NOMO-1 treated with dmso at 0.1 percent for 144 hours (cell line): ENCODE measurements around the gene DLG2.
"Not testable (repeated sequence)": the region's sequence is repeated elsewhere in the genome, so short reads cannot be mapped to it uniquely, and the experiment has no call there.

ENCODE experiments used
- DNase-seq: peaks from one replicate; lab custom pipeline; 2025; ENCODE audit not compliant: unreplicated experiment; lab: John Stamatoyannopoulos, UW

Gene DLG2

GRCh38 chr11:83773950-83774880 lies 1852.9 kb downstream of the DLG2 start:
- DNase-seq, result no peak

GRCh38 chr11:83768489-83768888 lies 1858.7 kb downstream of the DLG2 start:
- no peak for DNase-seq

GRCh38 chr11:83766932-83767331 lies 1860.2 kb downstream of the DLG2 start:
- DNase-seq, result no peak

- no peak for DNase-seq
Observed at GRCh38 chr11:83764643-83765042, 1862.5 kb downstream of the DLG2 start.

- no peak for DNase-seq
Observed at GRCh38 chr11:83760932-83761331, 1866.2 kb downstream of the DLG2 start.

GRCh38 chr11:83759148-83759547 lies 1868.0 kb downstream of the DLG2 start:
- DNase-seq, result no peak

GRCh38 chr11:83751041-83751440 lies 1876.1 kb downstream of the DLG2 start:
- DNase-seq, result no peak

GRCh38 chr11:83746921-83747585 lies 1880.1 kb downstream of the DLG2 start:
- DNase-seq, result no peak

GRCh38 chr11:83744620-83745192 lies 1882.4 kb downstream of the DLG2 start:
- no peak for DNase-seq

- no peak for DNase-seq
Observed at GRCh38 chr11:83736684-83737083, 1890.5 kb downstream of the DLG2 start.

- DNase-seq, result no peak
Observed at GRCh38 chr11:83734120-83734519, 1893.0 kb downstream of the DLG2 start.

GRCh38 chr11:83731288-83731687 lies 1895.9 kb downstream of the DLG2 start:
- DNase-seq, result not testable (repeated sequence)

GRCh38 chr11:83728281-83728680 lies 1898.9 kb downstream of the DLG2 start:
- no peak for DNase-seq

- no peak for DNase-seq
Observed at GRCh38 chr11:83727251-83727650, 1899.9 kb downstream of the DLG2 start.

GRCh38 chr11:83726316-83726715 lies 1900.8 kb downstream of the DLG2 start:
- no peak for DNase-seq

GRCh38 chr11:83725728-83726127 lies 1901.4 kb downstream of the DLG2 start:
- DNase-seq, result no peak

- DNase-seq, result no peak
Observed at GRCh38 chr11:83725269-83725560, 1901.9 kb downstream of the DLG2 start.

GRCh38 chr11:83723999-83724398 lies 1903.1 kb downstream of the DLG2 start:
- no peak for DNase-seq

GRCh38 chr11:83722392-83723119 lies 1904.6 kb downstream of the DLG2 start:
- DNase-seq, result no peak

- DNase-seq, result no peak
Observed at GRCh38 chr11:83721263-83721662, 1905.9 kb downstream of the DLG2 start.

GRCh38 chr11:83720675-83721074 lies 1906.5 kb downstream of the DLG2 start:
- no peak for DNase-seq
